Left hindlimb (tissue), 1 donor: ENCODE data around the gene LIN54.
"Not testable (repeated sequence)": the region's sequence is repeated elsewhere in the genome, so short reads cannot be mapped to it uniquely, and the experiment has no call there.

Experiments
- DNase-seq: peaks from one replicate; pipeline ENCODE4 v3.0.0-alpha.2; 2018

LIN54 gene

DNA sequence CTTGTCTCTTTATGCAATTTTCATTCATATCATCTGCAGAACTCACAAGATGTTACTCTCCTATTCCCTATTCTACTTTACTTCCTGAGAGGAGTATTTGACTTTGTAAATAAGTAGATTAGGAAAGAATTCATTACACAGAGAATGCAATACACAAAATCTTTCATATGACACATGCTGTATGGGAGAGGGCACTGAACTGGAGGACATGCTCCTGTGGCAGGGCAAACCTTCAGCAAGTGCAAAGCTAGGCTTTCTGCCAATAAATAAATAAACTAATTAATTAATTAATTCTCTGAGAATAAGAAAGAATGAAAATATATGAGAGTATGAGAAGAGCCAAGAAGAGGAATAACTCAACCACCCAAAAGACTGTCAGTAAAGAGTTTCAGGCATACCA is 76.2 kb downstream of the LIN54 start:
- DNase-seq = no peak

DNA sequence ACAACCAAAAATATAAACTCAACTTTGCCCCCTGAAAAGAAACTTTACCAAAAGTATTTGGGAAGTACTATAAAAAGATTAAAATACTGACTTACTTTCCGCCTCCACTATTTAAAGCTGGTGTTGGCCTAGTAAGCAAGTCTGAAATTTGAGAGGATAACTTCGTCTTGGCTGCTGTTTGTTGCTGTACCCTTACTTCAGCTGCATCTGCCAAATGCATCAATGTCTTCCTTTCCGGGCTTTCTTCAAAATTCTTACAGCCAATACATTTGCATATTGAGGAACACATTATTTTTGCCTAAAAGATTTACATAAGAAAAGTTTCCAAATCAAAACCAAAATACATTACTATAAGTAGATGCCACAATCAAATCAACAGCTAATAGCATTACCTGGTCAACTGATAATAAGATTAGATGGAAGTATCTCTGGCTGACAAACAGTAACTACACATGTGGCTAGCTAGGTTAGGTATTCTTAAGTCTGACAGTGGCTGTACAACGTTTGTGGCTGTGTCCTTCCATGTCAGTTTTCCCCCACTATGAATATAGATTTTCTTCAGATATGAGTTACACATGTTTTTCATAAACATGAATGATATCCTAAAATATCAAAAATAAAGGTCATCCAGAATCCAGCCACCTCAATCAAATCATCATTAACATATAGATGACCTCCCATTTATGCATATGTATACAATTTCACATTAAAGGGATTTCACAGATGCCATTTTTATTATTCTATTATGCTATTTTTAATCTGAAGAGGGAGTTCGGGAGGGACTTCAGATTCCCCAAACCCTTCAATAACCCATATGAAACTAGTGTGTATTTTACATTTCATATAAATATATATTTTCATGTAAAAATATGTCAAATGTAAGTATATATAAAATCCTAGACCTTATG is 79.5 kb downstream of the LIN54 start:
- no peak for DNase-seq

DNA sequence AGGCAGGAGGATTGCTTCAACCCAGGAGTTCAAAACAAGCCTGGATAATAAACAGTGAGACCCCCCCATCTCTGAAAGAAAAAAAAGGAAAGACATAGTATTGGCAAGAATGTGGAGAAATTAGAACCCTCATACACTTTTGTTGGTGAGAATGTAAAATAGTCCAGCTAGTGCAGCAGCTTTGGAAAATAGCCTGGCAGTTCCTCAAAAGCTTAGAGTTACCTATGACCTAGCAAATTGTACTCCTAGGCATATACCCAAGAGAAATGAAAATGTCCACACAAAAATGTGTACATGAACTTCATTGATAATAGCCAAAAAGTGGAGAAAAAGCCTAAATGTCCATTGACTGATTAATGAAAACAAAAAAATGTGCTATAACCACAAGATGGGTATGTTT is 88.8 kb downstream of the LIN54 start:
- no peak for DNase-seq

DNA sequence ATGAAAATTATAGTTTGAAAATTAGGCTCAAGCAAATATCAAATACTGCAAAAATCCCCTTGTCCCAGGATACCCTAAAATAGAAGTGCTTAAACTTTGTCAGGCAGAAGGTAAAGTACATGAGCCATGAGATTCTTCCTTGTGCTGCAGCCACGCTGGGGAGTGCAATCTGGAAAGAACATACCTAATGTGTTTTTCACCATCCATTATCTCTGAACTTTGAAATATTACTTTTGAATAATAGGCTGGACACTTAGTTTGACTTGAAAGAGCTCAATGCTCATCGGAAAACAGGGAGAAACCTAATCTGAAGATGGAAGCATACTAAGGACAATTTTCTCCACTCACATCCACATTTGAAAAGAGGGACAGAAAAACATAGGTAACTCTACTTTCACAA is 91.2 kb downstream of the LIN54 start:
- DNase-seq = no peak

DNA sequence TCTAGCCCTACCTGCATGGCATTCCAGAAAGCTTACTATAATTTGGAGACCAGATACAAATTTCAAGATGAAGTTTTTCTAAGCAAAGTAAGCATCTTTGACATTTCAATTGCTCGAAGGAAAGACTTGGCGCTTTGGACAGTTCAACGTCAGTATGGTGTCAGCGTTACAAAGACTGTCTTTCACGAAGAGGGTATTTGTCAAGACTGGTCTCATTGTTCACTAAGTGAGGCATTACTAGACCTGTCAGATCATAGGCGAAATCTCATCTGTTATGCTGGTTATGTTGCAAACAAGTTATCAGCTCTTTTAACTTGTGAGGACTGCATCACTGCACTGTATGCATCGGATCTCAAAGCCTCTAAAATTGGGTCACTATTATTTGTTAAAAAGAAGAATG is 92.5 kb downstream of the LIN54 start:
- DNase-seq = no peak

DNA sequence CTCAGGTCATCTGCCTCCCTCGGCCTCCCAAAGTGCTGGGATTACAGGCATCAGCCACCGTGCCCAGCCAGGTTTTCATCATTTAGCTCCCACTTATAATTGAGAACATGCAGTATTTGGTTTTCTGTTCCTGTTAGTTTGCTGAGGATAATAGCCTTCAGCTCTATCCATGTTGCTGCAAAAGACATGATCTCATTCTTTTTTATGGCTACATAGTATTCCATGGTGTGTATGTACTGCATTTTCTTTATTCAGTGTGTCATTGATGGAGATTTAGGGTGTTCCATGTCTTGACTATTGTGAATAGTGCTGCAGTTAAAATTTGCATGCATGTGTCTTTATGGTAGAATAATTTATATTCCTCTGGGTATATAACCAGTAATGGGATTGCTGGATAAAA is 96.7 kb downstream of the LIN54 start:
- not testable (repeated sequence) for DNase-seq

DNA sequence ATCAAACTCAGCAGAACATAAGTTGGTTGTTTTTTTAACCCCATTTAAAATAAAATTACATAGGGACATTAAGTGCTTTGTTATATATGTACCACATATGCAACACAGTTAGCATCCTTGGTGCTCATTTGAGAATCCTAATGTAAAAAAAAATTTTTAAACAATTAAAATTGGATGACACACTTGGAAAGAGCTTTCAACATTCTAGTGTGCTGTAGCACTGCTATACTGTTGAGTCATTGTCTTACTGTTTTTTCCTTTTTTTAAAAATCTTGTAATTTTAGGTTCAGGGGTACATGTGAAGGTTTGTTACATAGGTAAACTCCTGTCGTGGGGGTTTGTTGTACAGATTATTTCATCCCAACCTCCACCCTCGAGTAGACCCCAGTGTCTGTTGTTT is 97.3 kb downstream of the LIN54 start:
- no peak for DNase-seq

DNA sequence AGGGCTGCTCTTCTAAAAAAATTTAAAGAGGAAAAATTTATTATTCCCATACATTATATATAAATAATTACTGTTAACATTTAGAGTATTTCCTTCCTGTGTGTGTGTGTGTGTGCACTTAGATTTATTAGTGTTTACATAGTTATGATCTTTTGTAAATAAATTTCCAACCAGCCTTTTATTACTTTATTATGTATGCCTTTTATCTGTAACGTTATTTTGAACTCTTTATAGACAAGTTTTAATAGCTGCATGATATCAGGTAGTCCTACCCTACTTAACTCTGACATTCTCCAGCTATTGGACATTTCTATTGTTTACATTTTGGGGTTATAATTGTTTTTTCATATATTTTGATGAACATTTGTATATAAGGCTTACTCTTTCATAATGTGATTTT is 101.3 kb downstream of the LIN54 start:
- no peak for DNase-seq

DNA sequence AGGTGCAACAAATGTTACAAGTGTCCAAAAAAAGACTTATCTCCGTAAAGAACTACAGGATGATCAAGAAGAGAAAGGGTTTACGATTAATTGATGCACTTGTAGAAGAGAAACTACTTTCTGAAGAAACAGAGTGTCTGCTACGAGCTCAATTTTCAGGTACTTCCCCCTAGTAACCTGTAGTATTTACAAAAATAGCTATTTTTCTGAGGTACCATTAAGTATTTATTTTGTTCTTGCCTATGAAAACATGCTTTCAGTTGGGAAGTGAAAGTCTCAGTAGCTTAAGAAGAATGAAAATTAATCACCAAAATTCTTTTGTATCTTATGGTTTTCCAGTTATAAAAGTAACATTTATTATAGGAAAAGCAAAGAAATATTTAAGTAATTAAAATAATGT is 104.2 kb downstream of the LIN54 start:
- no peak for DNase-seq

DNA sequence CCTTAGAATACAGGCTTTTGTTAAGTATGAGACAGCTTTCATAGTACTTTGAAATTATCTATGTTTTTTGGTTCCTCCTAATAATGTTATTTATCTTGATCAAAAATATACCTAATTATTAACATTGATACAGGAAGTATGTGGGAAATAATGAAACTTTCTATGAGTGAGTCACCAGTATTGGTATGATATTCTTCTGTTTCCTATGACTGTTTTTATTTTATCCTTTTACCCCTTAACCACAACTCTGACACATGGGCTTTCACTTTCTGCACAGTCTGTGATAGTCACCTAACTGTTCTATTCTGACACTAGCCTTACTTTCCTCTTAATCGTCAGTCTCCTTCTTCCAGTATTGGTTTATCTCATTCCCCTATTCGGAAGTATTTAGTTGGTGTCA is 105.4 kb downstream of the LIN54 start:
- DNase-seq = no peak

DNA sequence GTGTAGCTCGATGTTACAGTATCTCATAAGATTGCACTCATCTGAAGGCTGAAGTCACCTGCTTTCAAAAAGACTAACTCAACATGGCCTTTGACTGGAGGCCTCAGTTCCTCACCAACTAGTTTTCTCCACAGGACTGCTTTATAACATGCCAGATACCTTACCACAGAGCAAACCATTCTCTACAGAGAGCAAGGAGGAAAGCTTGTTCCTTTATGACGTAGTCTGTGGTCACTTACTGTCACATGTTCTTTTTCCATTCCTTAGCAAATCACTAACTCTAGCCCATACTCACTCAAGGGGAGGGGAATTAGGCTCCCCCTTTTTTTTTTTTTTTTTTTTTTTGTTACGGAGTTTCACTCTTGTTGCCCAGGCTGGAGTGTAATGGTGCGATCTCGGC is 106.9 kb downstream of the LIN54 start:
- DNase-seq = no peak

DNA sequence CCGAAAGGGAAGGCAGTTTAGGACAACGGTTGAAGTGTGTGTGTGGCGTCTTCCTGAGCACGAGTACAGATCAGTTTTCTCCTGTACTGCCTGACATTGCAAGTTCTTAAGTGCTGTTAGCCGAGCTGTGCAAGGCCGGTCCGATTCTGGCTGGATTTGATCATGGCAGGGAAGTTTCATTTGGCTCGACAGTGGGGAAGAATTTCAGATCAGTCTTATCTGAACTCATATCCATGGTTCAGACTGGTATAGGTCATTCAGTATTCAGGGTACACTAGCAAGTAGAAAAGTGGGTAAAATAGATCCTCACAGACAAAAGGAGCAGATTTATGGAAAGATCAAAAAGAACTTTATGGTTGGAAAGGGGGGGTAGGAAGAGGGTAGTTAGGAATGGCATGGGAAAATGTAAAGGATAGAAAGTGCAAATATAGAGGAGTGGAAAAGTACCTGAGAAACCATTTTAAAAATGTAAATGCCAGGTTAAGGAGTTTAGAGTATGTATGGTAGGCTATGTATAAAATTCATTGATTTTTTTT is 109.4 kb downstream of the LIN54 start:
- no peak for DNase-seq

DNA sequence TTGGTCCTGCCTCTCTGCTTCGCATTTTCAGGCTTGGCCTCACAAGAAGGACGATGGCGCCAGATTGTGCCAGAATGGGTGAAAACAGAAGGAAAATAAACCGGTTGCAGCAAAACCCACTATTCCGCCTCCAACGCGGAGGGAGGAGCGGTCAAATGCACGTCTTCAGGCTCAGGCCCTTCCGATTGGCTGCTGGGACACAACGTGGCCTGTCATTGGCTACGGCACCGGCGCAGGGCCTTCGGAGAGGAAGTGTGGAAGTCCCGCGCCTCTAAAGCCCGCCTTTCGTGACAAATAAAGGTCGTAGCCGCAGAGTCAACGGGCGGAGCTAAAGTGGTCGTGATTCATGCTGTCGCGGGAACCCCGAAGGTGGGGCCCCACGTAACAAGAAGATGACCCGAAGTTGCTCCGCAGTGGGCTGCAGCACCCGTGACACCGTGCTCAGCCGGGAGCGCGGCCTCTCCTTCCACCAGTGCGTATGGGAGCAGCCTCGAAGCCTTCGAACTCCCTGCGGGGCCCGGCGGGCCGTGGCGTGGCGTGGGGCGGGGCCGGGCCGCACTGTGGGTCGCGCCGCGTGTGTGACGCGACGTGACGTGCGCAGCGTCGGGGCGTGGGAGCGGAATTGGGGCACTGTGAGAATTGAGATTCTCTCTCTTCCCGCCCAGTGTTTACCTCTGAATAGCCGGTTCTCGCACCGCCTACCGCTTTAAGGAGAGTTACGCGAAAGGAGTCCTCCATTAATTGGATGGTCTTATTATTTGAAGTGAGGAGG is 110.0 kb downstream of the LIN54 start, which contains the start of gene THAP9:
Gene THAP9, plus strand, starts transcription at position 325 of the 772 bp plus-strand sequence. Its CDS starts 68 bp downstream, at position 393.
- DNase-seq = peak; percentile 99

DNA sequence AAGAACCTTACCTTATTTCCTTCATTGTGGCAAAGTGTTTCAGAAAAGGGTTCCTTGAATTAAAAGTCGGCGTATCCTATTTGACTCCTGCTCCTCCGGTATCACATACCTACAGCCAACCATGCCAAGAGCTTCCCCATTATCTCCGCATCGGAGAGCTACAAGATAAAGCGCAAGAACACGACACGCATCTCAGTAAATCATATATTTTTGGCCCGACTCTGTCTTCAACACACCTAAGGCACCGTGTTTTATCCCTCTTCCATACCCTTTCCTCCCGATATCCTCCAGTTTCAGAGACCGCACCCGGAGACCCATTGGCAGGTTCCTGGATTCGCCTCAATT is 110.6 kb downstream of the LIN54 start:
- DNase-seq = no peak

DNA sequence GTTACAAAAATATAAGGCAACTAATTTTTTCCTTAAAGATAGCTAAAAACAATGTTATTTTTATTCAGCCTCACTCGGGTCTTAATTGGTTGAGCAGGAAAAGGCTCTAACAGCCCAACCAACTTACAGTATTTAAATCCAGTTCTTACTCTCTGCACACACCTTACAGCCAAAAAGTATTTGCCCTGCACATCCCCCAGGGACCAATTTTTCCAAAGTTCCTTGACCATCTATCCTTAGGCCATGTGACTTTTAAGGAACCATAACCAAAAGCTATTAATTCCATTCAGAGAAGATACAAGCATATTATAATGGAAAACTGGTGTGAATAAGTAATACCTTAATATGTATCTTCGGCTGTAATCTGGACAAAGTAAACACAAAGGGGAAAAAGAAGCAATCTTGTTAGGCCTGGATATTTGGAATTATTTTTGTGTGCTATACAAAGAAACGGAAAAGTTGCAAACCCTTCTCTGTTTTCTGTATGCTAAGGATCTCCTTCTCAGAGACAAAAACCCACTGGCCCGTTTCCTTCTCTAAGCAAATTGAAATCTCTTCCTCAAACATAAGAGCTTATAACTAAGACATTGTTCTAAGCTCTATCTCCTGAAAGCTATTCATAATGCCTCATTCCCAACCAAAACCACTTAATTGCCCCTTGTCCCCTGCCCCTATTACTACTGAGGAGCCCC is 111.1 kb downstream of the LIN54 start:
- no peak for DNase-seq

DNA sequence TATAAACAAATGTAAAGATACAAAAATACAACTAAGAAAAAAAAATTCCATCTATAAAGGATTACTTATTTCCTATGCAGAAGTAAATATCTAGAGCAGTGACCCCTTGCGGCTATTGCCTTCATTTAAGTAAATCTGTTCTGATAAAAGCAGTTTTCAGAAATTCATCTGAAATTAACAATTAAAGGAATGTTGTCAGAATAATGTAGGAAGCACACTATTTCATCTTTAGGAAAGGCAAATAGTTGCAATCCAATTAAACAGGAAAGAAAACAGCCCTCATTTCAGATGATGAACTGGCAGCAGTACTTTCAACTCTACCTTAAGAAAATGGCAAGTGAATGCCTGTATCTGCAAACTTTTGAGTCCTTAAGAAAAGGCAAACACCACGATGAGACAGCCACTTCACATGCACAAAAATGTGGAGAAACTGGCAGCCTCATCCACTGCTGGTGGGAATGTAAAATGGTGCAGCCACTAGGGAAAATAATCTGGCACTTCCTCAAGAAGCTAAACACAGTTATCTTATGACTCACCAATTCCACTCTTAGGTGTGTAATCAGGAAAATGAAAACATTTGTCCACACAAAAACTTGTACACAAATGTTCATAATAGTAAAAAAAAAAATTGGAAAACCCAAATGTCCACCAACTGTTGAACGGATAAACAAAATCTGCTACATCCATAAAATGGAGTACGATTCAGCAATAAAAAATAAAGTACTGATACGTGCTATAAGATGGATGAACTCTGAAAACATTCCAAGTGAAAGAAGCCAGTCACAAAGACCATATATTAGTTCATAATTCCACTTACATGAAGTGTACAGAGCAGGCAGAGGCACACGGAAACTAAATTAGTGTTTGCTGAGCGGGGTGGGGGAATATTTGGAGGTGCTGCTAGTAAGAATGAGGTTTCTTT is 112.0 kb downstream of the LIN54 start:
- no peak for DNase-seq

DNA sequence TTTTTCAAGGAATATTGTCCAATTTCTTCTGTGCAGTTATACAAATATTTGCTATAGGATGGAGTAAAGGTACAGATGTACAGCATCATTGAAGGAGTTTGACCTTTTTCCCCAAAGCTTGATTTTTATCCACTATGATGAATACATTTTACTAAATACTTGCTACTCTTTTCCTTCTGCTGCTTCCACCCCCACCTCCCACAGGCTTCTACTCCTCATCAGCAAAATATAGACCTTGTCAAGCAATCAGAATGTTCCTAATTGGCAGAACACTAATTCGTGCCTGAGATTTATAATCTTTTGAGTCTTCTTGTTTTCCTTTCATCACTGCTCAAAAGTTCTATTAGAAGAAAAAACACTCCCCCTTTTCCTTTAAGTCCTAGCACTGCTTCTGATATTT is 113.9 kb downstream of the LIN54 start:
- DNase-seq = no peak

DNA sequence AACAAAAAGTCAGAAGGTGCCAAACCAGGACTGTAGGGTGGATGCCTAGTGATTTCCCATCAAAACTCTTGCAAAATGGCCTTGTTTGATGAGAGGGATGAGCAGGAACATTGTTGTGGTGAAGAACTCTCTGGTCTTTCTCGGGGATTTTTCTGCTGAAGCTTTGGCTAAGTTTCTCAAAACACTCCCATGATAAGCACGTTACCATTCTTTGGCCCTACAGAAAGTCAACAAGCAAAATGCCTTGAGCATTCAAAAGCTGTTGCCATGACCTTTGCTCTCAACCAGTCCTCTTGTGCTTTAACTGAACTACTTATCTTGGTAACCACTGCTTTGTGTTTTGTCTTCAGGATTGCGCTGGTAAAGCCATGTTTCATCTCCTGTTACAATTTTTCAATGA is 116.7 kb downstream of the LIN54 start:
- no peak for DNase-seq

DNA sequence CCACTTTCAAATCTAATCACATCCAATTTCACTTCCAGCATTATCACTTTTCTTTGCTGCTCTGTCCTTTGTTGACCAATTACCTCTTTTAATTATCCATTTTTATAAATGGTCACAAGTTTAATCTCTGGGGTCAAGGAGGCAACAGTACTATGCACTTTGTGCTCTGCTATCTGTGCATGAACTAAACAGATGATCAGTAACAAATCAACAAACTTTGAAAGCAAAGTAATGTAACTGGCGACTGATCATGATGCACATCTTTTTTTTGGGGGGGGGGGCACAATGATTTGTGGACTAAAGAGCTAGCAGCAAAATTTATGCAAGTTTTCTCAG is 118.2 kb downstream of the LIN54 start:
- DNase-seq = no peak

DNA sequence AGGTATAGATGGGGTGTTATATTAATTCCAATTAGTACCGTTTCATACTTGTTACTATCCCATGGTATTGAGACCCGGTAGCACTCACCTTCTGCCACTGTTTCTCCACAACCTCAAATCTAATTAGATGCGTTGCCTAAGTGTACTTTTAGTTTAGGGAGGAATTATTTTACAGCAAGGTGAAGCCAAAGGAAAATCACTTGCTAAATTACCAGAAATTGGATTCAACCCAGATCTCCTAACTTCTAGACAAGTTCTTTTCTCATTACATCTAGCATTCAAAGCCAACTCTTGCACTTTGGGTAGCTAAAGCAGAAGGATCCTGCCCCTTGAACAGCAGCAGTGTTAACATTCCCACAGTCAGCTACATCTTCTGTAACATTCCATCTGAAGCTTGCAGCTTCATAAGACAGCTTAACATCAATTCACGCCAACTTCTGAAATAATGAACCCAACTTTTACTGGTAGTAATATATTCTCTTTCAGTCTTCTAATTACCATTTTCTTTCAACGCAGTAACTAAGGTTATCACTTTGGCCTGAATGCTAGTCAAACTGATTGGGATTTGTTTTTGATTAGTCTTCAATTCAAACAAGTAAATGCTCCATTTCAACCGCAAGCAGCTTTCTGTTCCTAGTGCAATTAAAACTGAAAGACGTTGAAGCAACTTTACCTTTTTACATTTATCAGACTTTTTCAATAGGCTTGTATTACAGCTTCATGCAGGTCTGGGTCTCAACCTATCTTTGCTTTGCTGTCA is 118.7 kb downstream of the LIN54 start:
- DNase-seq = no peak

DNA sequence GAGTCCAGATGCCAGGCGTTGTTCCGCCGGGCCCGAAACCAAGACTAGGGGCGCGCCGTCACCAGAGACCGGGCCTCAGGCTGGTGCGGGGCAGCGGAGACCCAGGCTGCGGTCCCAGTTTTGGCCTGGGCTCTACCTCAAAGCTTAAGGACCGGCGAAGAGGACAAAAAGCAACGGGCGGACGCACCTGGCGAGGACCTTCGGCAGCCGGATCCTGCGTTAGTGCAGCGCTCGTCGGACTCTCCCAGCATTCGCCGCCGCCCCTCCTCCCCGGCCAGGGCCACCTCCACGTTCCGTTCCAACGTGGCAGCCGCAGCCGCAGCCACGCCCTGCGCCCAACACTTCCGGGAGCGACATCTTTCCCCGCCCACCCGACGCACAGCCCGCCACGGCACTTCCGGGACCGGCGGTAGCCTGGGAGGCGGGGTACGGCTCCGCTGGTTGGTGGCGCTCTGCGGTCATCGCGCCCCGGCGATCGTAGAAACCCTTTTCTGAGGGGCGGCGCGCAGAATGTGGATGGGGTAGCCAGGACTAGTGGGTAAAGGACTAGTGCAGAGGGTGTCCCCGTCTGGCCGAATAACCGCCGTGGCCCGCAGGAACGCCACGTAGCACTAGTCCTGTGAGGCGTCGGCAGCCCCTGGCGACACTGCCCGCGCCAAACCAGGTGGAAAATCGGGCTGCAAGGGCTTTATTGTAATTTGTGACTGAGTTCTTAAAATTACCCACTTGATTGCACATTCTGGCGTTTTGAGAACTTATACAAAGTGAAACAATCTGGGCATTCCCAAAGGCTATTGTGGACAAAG is 119.5 kb downstream of the LIN54 start, which contains the start of gene SEC31A:
Gene SEC31A, minus strand, starts transcription at position 253 of the 806 bp plus-strand sequence. CDS start 9,217 bp downstream, outside the sequence.
- peak; percentile 97 for DNase-seq
